HG02840 (cell line): Measurements from ENCODE around the gene FABP3.

Source experiments
- ATAC-seq: cut with Tn5 transposase; IDR thresholded peaks from one replicate; pipeline ENCODE4 v1.9.1; 2021; ENCODE audit warnings: mild to moderate bottlenecking, moderate library complexity, moderate number of reproducible peaks; ENCODE audit not compliant: unreplicated experiment, low FRiP score

Gene FABP3

DNA sequence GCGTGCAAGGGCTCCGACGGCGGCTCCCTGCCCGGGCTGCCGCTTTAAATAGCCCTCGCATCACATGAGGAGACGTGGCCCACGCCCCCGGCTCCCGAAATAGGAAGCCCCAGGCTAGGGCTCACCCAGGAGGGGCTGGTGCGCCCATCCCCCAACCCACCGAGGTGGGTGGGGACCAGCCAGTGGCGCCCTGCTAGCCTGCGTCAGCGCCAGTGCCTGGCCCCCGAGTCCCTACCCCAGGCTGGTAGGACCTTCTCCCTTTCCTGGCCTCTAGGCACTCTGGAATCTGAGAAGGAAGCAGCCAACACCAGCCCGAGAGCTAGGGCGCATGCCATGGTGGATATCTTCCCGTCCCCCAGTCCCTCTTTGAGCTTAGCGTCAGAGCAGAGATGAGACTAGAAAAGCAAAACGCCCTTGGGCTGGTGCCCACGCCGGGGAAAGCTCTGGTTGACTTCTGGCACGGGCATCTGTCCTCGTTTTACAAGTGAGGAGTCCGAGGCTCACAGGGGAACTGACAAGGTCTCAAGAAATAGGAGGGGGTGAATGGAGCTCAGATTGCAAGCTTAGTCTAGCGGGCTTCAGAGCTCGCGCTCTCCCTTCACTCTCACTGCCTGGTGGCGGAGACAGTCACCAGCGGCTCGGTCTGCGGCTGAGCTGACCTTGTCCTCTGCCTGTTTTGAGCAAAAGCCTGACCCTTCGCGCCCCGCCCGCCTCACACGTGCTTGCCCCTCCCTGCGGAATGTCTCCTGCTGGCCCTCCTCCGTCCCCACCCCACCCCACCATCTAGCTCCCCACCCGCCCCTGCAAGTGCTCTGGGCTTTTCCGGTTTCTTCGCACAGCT, at the start of gene FABP3:
Gene FABP3 (minus strand): TSS at position 21 of the 841 bp plus-strand sequence. CDS start 62 bp downstream, outside the sequence.
- no peak for ATAC-seq

GRCh38 chr1:31421371-31422040, 48.6 kb upstream of the FABP3 start:
- no peak for ATAC-seq

DNA sequence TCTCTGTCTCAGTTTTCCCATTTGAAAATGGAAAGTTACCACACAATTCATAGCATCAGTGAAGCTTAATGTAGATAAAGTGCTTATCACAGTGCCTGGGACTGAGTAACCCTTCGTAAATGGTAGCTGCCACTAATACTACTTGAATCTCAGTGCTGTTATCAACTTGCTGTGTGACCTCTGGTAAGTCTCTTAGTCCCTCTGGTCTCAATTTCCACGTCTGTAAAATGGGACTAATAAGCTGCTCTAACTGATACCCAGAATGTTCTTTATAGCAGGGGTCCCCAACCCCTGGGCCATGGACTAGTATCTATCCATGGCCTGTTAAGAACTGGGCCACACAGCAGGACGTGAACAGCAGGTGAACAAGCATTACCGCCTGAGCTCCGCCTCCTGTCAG, 47.8 kb upstream of the FABP3 start:
- no peak for ATAC-seq

DNA sequence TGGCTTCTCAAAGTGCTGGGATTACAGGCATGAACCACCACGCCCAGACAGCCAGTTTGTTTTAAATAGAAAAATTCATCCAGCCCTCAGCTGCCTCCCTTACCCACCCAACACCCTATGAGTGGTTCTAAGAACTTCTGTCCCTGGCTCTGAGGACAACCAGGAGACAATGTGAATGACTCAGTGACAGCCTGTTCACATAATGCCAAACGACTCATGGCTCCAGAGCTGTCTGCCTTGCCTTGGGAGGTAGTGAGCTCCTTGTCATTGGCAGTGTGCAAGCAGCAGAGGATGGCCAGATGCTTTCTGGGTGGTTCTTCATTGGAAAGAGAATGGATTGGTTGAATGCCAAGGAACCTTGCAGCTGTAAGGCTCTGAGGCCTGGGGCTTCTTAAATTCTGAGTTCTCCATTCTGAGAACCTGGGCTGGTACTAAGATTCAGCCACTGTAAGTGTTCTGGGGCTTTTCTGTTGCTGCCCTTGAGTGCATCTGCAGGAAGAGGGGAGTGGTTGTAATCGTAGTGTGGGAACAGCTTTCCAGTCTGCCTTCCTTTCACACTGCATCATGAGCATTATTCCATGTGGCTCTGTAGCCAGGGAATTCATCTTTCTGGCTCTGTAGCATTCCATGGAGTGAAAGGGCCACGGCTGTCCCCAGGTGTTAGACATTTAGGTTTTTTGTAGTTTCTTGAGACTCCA, 45.9 kb upstream of the FABP3 start:
- ATAC-seq, result no peak

- ATAC-seq, result no peak
Observed at GRCh38 chr1:31417148-31417547, 44.3 kb upstream of the FABP3 start.

DNA sequence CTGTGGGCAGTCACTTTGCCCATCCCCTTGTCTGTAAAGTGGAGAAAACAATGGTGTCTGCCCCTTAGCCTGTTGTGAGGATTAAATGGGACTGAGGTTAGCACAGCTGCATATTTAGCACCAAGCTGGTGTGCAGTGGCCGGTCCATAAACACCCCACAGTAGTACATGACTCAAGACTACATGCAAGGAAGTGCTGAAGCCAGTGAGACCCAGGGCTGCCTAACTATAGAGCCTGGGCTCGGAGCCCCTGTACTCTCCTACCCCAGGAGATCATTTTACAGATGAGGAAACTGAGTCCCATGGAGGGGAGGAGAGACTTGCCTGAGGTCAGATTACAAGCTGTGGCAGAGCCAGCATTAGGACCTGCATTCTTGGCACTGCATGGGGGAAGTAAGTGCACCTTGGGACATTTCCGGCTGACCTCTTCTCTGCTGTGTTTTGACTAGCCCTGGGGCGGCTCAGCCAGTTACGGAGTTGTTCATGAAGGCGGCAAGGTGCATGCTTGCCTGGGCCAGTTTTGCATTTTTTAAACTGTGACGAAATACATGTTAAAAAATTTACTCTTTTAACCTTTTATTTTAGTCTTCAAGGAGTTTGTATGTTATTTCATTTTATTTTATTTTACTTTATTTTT, 43.3 kb upstream of the FABP3 start:
- no peak for ATAC-seq

GRCh38 chr1:31415658-31416057, 42.8 kb upstream of the FABP3 start:
- ATAC-seq, result no peak

GRCh38 chr1:31414980-31415370, 42.1 kb upstream of the FABP3 start:
- no peak for ATAC-seq

DNA sequence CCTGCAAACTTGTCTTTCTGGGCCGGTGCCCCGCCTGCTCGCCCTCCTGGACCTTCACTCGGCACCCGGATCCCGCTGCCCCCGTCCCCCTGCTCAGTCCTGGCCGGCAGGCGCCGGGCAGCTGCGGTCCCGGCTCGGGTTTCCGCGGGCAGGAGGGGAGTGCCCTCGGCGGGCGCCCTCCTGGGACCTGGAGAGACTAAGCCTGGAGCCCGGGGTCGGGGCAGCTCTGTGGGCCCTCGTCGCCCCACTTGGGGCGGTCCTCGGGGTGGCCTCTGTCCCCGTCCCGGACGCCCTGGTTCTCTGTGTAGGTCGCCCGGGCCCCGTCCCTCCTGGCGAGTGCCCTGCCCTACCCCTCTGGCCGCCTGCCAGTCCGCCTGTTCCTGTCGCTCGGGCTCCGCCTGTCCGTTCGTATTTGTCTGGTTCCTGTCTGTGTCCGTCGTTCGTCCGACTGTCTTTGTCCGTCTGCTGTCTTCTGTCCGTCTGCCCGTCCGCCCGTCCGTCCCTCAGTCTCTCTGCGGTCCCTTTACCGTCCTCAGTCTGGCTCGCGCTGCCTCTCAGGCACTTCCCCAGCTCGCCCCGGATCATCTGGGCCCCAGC, 40.6 kb upstream of the FABP3 start:
- no peak for ATAC-seq

GRCh38 chr1:31412732-31413404, 40.0 kb upstream of the FABP3 start, which contains the start of gene SERINC2:
SERINC2 (plus strand) TSS chr1:31413213; CDS start chr1:31413266, 53 bp downstream.
- ATAC-seq, result no peak

- ATAC-seq, result no peak
Observed at GRCh38 chr1:31412205-31412604, 39.3 kb upstream of the FABP3 start.

DNA sequence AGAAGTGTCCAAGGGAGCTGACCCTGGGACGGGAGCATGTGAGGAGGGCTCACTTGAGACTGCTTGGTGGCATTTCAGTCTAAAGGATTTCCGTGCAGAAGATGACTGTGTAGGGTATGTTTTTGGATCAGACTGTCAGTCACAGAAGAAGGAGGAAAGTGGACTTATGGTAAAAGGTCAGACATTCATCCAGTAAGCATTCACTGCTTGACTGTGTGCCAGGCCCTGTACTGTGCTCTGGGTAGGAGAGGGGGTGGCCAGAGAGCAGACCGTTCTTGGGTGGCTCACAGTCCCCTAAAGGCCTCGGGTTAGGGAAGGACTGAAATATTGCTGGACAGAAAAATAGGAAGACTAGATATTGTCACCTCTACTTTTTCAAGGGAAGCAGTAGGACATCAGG, 38.0 kb upstream of the FABP3 start:
- ATAC-seq, result no peak

GRCh38 chr1:31409946-31410858, 37.3 kb upstream of the FABP3 start:
- ATAC-seq, result no peak

- no peak for ATAC-seq
Observed at GRCh38 chr1:31408788-31409318, 36.0 kb upstream of the FABP3 start.

DNA sequence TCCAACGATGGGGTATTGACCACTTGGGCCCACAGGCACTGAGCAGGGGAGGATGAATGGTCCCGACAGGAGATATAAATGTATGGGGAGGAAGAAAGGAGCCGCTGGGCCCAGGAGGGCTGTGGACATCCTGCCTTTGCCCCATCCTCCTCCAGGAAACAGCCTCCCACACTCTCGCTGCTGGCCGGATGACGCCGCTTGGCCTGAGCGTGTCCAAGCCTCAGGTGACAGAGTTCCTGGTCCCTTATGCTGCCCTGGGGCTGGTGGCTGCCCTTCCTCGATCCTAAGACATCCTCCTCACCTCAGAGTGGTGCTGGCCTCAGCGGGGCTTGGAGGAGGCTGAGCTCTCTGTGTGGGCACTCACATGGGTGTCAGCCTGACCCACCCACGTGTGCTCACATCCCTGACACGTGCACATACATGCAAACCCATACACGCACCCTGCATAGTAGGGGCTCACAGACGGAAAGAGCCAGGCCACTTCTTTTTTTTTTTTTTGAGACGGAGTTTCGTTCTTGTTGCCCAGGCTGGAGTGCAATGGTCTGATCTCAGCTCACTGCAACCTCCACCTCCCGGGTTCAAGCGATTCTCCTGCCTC, 34.3 kb upstream of the FABP3 start:
- no peak for ATAC-seq

DNA sequence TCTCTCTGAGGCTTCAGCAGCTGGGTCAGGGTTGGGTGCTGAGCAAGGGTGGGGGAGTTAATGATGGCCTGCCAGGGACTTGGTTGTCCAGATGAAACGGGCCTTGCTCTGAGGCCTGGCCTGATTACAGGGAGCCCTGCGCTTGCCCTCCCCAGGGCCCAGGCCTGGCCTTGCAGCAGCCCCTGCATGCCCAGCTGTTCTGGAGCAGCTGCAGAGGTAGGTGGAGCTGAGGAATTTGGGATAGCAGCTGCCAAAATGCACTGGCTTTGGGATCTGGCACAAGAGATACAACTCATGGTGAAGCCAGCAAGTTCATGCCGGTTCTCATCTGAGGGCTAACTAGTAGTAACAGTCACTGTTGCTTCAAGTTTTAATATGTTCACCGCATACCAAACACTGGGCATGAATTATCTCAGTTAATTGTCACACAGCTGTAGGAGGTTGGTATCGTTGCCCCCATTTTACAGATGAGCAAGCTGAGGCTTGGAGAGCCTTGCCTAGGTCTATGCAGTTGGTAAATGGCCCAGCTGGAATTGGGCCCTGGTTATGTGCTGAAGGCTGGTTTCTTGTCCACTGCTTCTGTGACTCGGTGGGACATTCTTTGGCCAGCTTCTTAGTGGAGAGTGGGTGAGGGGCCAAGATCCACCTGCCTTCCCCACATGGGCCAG, 32.8 kb upstream of the FABP3 start:
- no peak for ATAC-seq

DNA sequence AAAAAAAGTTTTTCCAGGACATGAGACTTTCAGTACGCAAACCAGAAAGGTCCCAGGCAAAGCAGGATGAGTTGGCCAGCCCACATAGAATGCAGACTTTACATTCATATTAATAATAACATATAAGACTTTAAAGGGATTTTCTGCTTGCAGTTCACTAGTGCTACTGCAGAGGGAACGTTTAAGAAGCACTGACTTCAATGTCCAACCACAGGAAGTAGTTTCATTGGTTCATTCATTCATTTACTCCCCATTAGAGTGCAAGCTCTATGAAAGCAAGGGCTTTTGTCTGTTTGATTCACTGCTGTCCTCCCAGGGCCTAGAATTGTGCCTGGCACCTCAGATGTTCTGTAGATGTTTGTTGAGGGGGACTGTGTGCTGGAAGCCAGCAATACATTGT, 28.4 kb upstream of the FABP3 start:
- no peak for ATAC-seq

DNA sequence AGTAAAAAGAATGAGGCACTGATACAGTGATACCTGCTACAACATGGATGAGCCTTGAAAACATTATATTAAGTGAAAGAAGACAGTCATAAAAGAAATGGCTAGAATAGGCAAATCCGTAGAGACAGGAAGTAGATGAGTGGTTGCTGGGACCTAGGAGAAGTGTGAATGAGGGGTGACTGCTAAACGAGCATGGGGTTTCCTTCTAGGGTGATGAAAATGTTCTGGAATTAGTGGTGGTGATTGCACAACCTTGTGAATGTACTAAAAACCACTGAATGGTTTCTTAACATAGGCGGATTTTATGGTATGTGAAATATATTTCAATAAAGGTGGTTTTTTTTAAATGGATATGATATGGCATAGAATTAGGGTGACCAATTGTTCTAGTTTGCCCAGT, 27.5 kb upstream of the FABP3 start:
- no peak for ATAC-seq
